GM13977 (cell line): Measurements from ENCODE around the gene HGS.

Source experiments
- DNase-seq: peaks from one replicate; pipeline ENCODE4 v3.0.0; 2012; ENCODE audit warnings: low spot score
- in situ Hi-C: fragments of 300-500 bp; cut with MboI; formaldehyde crosslinking; loops from one replicate; pipeline ENCODE4 v1.12.0; 2022; ENCODE audit warnings: low sequenced_read_pairs, low pct_unique_long_range_greater_than_20kb, mixed read lengths, inconsistent platforms; ENCODE audit not compliant: unreplicated experiment
- TF ChIP-seq, protein P1 (sequence below): IDR thresholded peaks from 2 replicates; pipeline ENCODE4 v1.5.1; 2012; ENCODE audit warnings: mild to moderate bottlenecking, control low read depth; ENCODE audit not compliant: insufficient read depth; ENCODE audit errors: extremely low read depth, missing control alignments

Gene HGS

DNA sequence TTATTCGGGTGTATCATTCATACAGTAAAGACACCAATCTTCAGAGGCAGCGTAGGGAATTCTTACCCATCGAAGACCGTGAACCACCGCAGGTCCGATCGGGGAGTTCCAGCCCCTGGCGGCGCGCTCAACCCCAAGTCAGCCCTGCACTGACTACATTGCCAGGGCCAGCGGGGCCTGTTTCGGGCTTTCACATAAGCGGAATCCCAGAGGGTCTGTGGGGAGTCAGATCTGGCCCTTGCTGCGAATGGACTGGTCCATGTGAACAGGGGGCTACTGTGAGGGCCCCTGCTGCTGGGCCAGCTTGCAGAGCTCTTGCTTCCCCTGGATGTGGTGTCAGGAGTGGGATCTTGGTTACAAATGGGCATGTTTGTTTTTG is 35.1 kb upstream of the HGS start:
- no peak for DNase-seq

DNA sequence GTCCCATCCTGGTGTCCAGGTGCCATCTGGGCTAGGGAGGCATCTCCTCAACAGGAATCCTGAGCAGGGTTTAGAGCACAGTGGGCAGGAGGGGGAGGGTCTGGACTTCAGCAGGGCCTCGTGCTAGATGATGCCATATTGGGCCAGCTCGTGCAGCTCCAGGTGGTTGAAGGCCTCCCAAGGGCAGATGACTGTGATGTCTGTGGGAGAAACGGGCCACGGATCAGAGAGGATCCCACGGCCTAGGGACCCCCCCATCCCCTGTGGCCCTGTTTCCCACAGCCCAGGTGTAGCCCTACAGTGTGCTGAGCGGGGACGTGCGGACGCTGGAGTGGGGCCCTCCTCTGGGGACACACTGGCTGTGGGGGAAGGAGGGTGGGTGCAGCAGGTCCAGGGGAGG is 32.9 kb upstream of the HGS start:
- TF ChIP-seq, protein P1, sequence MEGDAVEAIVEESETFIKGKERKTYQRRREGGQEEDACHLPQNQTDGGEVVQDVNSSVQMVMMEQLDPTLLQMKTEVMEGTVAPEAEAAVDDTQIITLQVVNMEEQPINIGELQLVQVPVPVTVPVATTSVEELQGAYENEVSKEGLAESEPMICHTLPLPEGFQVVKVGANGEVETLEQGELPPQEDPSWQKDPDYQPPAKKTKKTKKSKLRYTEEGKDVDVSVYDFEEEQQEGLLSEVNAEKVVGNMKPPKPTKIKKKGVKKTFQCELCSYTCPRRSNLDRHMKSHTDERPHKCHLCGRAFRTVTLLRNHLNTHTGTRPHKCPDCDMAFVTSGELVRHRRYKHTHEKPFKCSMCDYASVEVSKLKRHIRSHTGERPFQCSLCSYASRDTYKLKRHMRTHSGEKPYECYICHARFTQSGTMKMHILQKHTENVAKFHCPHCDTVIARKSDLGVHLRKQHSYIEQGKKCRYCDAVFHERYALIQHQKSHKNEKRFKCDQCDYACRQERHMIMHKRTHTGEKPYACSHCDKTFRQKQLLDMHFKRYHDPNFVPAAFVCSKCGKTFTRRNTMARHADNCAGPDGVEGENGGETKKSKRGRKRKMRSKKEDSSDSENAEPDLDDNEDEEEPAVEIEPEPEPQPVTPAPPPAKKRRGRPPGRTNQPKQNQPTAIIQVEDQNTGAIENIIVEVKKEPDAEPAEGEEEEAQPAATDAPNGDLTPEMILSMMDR: no peak
- no peak for DNase-seq
- in situ Hi-C loops: no loop called here

More for the DNA sequence above, 35.1 kb upstream of the HGS start:
- TF ChIP-seq, protein P1: no peak
- in situ Hi-C loops: no loop called here

DNA sequence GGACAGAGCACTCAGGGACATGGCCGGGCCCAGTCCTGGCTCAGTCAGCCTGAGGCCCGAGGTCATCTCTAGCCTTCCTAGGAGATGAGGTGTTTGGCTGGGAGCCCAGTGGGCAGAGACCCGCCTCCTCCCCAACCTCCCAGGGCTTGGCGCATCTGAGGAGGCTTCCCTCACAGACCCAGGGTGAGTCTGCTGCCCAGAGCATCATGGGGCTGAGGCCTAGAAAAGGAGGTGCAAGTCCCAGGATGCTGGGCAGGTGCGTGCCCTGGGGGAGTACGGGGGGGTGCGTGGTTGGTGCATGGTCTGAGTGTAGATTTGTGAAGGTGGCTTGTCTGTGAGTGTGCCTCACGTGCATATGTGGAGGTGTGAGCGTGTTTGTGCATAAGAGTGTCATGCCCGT is 32.1 kb upstream of the HGS start:
- DNase-seq: no peak
- in situ Hi-C loops: no loop called here
- TF ChIP-seq, protein P1: no peak

DNA sequence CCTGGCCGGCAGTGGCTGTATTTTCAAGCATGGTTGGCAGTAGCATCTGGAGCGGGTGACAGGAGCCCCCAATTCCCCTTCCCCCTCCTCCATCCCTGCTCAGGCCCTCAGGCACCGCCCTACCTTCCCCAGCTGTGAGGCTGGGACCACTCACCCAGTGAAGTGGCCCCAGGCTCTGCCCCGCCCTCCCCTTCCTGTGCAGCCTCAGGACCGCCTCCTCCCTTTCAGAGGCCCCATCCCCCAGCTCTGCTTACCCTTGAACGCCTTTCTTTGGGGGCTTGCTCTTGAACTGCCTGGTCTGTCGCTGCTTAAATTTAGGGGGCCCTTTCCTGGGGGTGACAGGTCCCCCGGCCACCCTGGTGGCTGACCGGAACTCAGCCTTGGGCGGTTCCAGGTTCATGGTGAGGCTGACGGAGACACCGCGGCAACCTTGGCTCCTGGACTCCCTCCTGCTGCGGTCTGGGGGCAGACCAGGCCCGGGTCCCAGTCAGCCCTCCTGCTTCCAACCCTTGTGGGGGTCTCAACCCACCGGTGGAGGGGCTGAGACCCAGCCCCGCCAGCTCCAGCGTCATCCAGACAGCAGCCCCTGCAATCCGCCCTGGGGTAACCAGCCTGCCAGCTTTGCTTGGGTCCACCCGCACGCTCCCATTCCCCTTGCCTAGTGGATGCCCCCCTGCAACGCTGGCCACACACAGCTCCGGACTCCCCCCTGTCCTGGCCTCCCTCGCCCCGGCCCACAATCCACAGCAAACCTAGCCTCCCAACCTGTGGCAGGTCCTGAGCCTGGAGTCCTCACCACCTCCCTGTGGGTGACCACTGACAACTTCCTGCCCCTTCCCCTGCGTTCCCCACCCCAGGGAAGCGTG is 30.7 kb upstream of the HGS start:
- TF ChIP-seq, protein P1: no peak
- in situ Hi-C loops: no loop called here
- DNase-seq: peak; percentile 78

DNA sequence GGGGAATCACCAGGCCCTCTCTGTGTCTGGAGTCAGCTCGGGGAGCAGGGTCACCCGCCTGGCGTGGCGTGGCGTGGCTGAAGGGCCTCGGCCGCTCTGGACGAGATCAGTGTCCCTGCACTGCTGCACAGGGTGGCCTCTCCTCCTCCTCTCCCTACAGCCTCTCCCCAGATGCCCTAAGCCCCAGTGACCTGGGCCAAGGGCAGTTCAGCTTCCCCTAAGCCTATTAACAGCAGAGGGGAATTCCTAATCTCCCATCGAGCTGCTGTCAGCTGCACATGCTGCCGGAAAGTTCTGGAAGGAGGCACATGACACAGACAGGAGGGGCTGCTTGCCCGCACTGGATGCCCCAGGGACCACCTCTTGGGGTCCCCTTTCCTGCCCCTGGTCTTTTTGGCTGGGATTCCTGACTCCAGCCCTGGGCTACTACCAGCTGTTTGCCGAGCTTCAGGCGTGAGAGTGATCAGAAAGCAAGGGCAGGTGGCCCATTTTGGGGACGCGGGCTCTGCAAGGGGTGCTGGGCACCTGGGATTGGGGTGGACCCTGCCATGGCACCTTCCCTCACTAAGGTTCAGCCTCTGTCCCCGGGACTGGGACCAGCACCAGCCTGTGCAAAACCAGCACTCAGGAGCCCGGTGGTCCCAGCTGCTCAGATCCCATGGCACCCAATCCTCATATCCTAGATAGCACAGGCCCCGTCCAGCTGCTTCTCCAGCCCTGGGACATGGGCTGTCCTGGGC is 28.3 kb upstream of the HGS start:
- in situ Hi-C loops: no loop called here
- TF ChIP-seq, protein P1: no peak
- DNase-seq: no peak

DNA sequence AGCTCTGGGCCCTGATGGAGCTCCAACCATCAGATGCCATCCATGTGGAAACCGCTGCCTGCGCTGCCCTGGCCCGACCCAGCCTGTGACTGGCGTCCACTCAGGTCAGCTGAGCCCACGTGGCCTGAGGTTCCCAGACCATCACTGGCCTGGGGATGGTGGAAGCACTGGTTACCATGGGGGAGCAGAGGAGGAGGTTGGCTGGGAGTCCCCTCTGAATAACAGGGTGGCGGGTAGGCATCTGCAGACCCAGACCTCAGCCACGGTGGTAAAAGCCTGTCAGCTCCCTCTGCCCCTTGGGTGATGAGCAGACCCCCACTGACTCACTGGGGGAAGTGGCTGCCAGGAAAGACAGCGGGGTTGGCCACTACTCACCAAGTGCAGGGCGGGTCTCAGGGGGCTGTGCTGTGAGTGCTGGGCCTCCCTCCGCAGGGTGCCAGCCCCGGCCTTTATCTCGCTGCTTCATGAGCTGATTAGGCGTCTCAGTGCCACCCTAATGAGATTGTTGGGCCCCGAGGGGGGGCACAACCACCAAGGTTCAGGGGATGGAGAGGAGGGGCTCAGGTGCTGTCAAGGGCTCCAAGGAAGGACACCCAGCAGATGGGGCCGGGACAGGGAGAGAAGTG is 27.6 kb upstream of the HGS start, which contains the start of gene PDE6G:
Gene PDE6G, minus strand, starts transcription at position 425 of the 626 bp plus-strand sequence. CDS start 3,237 bp downstream, outside the sequence.
- no peak for DNase-seq
- in situ Hi-C loops: no loop called here
- TF ChIP-seq, protein P1: no peak
